ENCODE results near the gene MKRN1. TPM values are rescaled to one million over a fixed set of nuclear protein-coding genes. Genes with fewer than 3 reads are reported as not detected.

Gene MKRN1
- total RNA-seq, 1 experiment from 2014 or later = 182 TPM

- intact Hi-C loops (cut with micrococcal nuclease; ENCODE audit: unreplicated experiment) = no loop called here
- no peaks in the 10 kb centered on the region for H3K36me3 ChIP-seq (ENCODE audit: low read depth)
- CTCF ChIA-PET = interaction anchor here (0.6 kb wide), 1 partner anchor 14 kb away, joined by 3 read pairs; no protein-coding TSS in a partner anchor
- H3K4me3 ChIP-seq = no peak overlapping the region
- H2AFZ ChIP-seq = no peak overlapping the region
- no peaks in the 10 kb centered on the region for H3K79me2 ChIP-seq (ENCODE audit: low read depth)
- POLR2A ChIA-PET (ENCODE audit: unreplicated experiment) = interaction anchor here (0.7 kb wide), 2 partner anchors 14 to 862 kb away, joined by 7 to 9 read pairs; no protein-coding TSS in a partner anchor
- no peaks in the 10 kb centered on the region for H3K27me3 ChIP-seq (ENCODE audit: insufficient read depth, low read depth)
- DNase-seq = no peak
- H3K4me1 ChIP-seq (replicated peaks; ENCODE audit: insufficient read depth) = peaks cover 4% of the 10 kb centered on the region; the same call in 1 of the 2 replicates
- H3K27ac ChIP-seq = no peak overlapping the region
- no peaks in the 10 kb centered on the region for H3K9me2 ChIP-seq (ENCODE audit: insufficient read depth)
- no peaks in the 10 kb centered on the region for H4K20me1 ChIP-seq (ENCODE audit: insufficient read depth)
- no peaks in the 10 kb centered on the region for H3K9me3 ChIP-seq (ENCODE audit: insufficient read depth, low read depth)
- H3F3A ChIP-seq (ENCODE audit: insufficient read depth, low read depth) = peaks cover 11% of the 10 kb centered on the region; the same call in 1 of the 2 replicates
- BruUV-seq (replicated peaks) = no TSS peak
- no peak overlapping the region for H3K4me2 ChIP-seq
- TF ChIP-seq CTCF (conservative IDR thresholded peaks at IDR 0.05) (no peak), EZH2 (IDR thresholded peaks at IDR 0.05; ENCODE audit: low read depth) (no peak)
Observed at GRCh38 chr7:140495514-140496097, 16.3 kb upstream of the MKRN1 start.

- Histone ChIP-seq H3F3A (ENCODE audit: insufficient read depth, low read depth) (peaks cover 11% of the 10 kb centered on the region; the same call in 1 of the 2 replicates), H3K9me2 (ENCODE audit: insufficient read depth) (no peaks in the 10 kb centered on the region), H4K20me1 (ENCODE audit: insufficient read depth) (no peaks in the 10 kb centered on the region), H3K9me3 (ENCODE audit: insufficient read depth, low read depth) (no peaks in the 10 kb centered on the region), H3K4me1 (replicated peaks; ENCODE audit: insufficient read depth) (peaks cover 4% of the 10 kb centered on the region; the same call in 1 of the 2 replicates), H3K36me3 (ENCODE audit: low read depth) (no peaks in the 10 kb centered on the region), H3K27me3 (ENCODE audit: insufficient read depth, low read depth) (no peaks in the 10 kb centered on the region), H2AFZ (no peak overlapping the region), H3K27ac (no peak overlapping the region), H3K4me3 (no peak overlapping the region), H3K79me2 (ENCODE audit: low read depth) (no peaks in the 10 kb centered on the region), H3K4me2 (no peak overlapping the region)
- no peak for DNase-seq
- intact Hi-C loops (cut with micrococcal nuclease; ENCODE audit: unreplicated experiment) = no loop called here
- no peak for TF ChIP-seq EZH2 (IDR thresholded peaks at IDR 0.05; ENCODE audit: low read depth)
- TF ChIP-seq CTCF (conservative IDR thresholded peaks at IDR 0.05) = no peak
- CTCF ChIA-PET = interaction anchor here (0.6 to 0.7 kb wide), 2 partner anchors 13 to 1213 kb away, joined by 3 to 4 read pairs; partner anchors contain the start of gene WEE2
- no TSS peak for BruUV-seq (replicated peaks)
- POLR2A ChIA-PET (ENCODE audit: unreplicated experiment) = interaction anchor here (0.6 to 0.7 kb wide), 3 partner anchors 14 to 862 kb away, joined by 3 to 9 read pairs (median 7); no protein-coding TSS in a partner anchor
Observed at GRCh38 chr7:140494867-140495266, 15.6 kb upstream of the MKRN1 start.

GRCh38 chr7:140489026-140489359 lies 9.7 kb upstream of the MKRN1 start:
- H3K27ac ChIP-seq = no peak overlapping the region
- ChIA-PET POLR2A (ENCODE audit: unreplicated experiment) (interaction anchor here (0.6 kb wide), 1 partner anchor 573 kb away, joined by 3 read pairs; no protein-coding TSS in a partner anchor), CTCF (interaction anchor here (0.5 to 0.6 kb wide), 2 partner anchors 11 to 25 kb away, joined by 3 to 5 read pairs; no protein-coding TSS in a partner anchor)
- no peaks in the 10 kb centered on the region for H3K9me3 ChIP-seq (ENCODE audit: insufficient read depth, low read depth)
- no peak for TF ChIP-seq EZH2 (IDR thresholded peaks at IDR 0.05; ENCODE audit: low read depth)
- TF ChIP-seq CTCF (conservative IDR thresholded peaks at IDR 0.05) = no peak
- H3K79me2 ChIP-seq (ENCODE audit: low read depth) = no peaks in the 10 kb centered on the region
- DNase-seq = no peak
- intact Hi-C loops (cut with micrococcal nuclease; ENCODE audit: unreplicated experiment) = no loop called here
- H3K9me2 ChIP-seq (ENCODE audit: insufficient read depth) = no peaks in the 10 kb centered on the region
- peaks cover 34% of the 10 kb centered on the region for H3F3A ChIP-seq (ENCODE audit: insufficient read depth, low read depth)
- no TSS peak for BruUV-seq (replicated peaks)
- no peaks in the 10 kb centered on the region for H3K36me3 ChIP-seq (ENCODE audit: low read depth)
- peaks cover 23% of the 10 kb centered on the region for H3K4me1 ChIP-seq (replicated peaks; ENCODE audit: insufficient read depth)
- no peak overlapping the region for H3K4me2 ChIP-seq
- H3K4me3 ChIP-seq = no peak overlapping the region
- no peaks in the 10 kb centered on the region for H3K27me3 ChIP-seq (ENCODE audit: insufficient read depth, low read depth)
- H2AFZ ChIP-seq = no peak overlapping the region
- H4K20me1 ChIP-seq (ENCODE audit: insufficient read depth) = no peaks in the 10 kb centered on the region
